ENCODE data around the gene MPST.
"Not testable (repeated sequence)": the region's sequence is repeated elsewhere in the genome, so short reads cannot be mapped to it uniquely, and the experiment has no call there.

Gene MPST

DNA sequence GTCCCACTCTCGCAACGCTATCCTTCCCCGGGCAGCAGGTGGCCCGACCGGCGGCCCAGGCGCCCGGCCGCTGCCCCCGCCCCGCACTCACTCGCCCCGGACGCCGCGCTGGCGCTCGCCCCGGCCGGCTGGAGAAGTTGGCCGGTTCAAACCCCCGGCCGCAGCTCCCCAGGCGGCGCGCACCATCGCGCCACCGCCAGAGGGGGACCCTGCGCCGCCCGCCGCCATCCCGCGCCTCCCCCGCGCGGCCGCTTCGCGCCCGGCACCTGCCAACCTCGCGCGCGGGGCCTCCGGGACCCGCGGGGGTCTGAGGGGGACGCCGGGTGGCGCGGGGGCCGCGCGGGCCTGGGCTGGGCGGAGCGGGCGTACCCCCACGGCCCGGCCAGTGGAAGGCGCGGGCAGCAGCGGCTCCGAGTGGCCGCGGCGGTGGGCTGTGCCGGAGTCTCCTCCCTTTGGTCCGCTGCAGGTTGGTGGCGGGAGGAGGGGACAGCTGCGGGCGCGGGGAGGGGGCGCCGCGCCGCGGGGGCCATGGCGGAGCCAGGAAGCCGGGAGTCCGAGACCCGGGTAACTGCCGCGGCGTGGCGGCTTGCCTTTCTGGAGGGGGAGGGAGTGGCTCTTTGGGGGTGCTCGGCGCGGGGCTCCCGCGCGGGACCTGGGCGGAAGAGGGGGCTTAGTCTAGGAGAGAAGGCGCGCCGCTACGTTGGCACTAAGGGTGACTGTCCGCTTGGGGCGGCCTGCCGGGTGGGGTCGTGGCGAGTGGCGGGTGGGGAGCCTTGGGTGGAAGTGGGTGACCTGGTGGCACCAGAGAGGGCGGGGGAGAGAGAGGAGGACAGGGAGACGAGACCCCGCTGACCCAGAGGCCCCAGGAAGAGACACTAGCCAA, at the start of gene MPST, which contains the start of gene TST:
Gene MPST, plus strand, starts transcription at position 434 of the 883 bp plus-strand sequence. Its CDS starts 95 bp downstream, at position 529.
Gene TST, minus strand, starts transcription at position 139 of the 883 bp plus-strand sequence. CDS start 715 bp downstream, outside the sequence.
- DNase-seq: peak; percentile 29

DNA sequence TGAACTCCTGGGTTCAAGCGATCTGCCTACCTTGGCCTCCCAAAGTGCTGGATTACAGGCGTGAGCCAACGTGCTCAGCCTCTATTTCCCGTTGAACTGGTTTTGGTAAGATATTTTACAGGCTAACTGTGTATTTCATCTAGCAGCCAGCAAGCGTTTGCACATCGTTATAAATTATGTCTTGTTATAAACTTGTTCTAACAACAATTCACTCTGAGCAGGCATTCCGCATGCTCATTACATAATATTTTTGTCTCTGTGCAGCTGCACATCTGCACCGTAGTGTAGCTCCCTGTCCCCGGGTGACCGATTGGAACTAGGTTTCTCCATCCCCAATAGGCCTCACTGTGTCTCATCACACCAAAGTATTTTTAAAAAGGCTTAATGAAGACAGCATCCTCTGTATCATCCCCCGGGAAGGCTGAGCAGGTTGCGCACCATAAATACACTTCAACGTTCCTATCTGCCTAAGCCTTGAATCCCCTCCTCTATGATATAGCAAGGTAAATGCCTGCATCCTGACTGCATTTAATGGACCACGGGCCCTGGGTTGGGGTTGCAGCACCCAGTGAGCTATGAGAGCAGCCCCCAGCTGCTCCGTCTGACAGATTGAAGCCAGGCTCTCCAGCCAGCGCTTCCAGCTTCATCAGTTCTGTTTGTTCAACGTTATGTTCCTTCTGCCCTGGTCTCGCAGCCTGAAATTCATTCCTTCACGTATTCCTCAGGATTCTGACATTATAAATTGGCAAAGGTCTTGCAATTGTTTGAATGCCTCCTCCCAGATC, 48.0 kb upstream of the MPST start:
- DNase-seq: no peak

DNA sequence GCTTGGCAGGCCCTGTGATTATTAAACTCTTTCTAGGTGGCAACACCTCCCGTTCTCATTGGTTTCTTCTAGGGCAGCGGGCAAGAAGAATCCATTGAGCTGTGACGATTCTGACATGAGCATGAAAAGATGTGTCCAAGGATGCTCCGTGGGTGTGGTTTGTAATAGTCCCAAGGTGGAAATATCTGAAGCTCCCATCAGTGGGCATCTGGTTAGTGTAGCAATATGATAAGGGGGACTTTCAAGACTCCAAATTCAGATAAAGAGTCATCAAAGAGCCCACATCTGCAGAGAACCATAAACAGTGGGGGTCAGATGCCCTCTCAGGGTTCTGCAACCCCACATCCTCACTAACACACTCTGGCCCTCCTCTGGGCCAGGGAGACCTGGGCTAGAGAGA, 42.9 kb upstream of the MPST start:
- no peak for DNase-seq

DNA sequence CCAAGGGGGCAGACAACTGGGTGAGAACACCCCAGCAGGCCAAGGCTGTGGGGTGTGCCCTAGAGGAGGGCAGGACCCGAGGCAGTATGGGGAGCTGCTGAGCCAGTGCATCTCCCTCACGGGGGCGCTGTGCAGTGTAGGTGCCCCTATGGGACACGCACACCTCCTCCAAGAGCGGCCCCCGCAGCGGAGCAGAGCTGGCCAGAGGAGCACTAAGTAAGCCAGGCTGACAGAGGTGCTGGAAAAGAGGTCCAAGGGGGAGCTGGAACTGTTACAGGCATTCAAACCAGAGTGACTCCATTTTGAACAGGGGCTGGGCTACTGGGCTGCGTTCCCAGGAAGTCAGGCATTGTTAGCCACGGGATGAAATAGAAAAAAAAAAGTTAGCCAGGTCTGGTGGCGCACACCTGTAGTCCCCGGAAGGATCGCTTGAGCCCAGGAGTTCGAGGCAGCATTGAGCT, 42.1 kb upstream of the MPST start:
- DNase-seq: no peak

DNA sequence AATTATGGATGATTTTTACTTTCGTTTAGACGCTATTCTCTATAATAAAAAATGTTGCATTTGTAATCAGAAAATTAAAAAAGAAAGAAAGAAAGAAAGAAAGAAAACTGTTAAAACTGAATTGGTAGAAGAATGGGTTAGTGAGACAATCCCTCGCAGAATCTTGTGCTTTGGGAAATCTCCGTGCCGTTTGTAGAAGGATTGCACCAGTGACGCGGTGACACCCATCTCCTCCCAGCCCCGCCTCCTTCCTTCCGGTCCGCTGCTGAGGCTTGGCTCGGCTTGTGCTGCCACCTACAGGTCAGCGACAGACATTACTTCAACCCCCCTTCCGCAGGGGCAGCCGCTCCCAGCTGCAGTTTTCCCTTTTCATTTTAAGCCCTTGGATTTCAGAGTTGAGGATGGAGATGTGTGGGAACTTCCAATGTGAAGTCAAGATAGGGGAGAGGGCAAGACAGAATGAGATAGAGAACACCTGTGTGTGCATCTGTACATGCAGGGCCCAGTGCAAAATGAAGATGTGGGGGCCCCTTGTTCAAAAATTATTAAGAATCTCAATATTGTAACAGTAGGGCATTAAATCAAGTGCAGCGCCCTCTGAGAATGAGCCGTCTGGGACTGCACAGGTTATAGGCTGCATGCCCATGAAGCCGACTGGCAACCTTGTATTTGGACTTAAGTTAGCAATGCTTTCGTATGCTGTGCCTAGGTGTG, 41.4 kb upstream of the MPST start:
- peak; percentile 32 for DNase-seq

DNA sequence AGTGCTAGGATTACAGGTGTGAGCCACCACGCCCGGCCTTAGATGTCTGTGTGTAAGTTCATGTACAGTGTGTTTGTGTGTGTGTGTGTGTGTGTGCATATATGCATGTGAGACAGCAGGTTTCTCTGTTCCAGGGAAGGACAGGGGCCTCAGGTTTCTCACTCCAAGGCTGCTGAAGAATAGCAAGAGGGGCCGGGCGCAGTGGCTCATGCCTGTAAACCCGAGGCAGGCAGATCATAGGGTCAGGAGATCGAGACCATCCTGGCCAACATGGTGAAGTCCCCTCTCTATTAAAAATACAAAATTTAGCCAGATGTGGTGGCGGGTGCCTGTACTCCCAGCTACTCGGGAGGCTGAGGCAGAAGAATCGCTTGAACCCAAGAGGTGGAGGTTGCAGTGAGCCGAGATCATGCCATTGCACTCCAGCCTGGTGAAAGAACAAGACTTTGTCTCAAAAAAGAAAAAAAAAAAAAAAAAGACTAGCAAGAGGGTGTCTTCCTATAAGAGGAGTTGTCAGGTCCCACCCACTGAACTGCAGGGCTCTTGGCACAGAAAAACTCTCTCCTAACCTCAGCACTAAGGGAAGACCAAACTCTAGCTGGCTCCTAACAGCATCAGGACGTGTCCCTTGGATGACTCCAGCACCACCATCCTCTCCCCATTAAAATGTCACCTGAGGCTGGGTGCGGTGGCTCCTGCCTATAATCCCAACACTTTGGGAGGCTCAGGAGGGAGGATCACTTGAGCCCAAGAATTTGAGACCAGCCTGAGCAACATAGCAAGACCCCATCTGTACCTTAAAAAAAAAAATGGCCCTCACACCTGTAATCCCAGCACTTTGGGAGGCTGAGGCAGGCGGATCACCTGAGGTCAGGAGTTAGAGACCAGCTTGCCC, 40.3 kb upstream of the MPST start:
- no peak for DNase-seq

DNA sequence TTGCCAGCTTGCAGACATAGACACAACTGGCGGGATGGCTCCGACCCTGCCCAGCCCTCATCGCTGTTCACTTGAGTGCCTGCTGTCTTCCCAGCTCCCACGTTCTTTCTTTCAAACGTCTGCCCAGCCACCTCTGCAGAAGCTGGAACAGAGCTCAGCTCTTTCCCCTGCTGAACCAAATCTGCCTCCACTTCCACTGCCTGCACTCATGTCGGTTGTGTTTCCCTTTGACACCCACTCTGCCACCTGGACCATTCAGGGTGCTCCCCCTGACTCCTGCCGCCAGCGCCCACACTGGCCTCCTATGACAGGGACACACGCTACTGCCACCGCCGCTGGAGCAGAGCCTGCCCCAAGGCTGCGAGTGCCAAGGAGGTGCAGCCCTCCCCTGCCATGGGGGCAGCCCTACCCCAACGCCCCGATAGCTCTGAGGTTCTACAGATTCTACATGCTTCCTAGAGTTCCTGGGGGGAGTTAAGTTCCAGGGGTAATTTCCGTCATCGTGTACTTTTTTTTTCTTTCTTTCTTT, 38.2 kb upstream of the MPST start:
- DNase-seq: no peak

DNA sequence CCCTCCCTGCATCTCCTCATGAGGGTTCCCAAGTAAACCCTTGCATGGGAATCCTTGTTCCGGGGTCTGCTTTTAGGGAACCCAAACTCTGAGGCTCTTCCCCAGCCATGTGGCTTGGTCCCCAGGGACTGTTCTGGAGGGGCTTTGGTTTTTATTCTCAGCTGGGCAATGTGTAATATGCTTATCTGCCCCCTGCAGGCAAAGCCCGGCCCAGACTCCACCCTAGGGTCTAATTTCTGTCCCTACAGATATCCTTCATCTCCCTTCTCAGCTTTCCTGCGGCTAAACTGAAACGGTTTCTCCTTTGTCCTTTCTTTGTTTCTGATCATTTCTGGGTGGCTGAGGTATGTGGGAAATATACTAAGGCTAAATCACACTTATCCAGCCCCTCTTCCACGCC, 37.4 kb upstream of the MPST start:
- DNase-seq: no peak

DNA sequence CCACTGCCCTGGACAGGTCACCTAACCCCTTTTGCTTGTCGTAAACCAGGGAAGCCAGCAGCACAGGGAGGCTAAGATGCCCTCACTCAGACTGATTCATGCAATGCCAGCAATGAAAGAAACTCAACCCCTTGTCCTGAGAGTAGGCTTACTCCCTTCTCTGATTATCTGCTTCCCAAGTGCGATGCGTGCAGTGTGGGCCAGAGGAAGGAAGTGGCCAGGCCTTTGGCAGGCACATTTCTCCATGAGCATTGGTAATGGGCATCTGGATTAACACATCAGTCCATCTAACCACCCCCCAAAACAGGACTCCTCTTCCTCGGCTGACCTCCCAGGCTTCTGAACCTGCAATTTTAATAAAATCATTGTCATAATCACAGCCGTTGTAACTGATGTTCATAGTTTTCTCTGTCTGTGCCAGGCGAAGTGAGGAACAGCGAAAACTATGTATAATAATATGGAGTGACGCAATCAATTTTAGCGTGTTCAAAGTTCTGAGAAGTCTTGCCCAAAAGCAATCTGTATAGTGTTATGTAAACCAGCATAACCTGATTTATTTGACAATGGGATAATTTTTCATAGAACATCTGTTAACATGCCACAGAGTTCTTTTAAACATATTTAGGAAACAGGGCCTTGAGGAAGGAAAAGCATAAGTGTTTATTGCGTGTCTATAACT, 34.2 kb upstream of the MPST start:
- no peak for DNase-seq

DNA sequence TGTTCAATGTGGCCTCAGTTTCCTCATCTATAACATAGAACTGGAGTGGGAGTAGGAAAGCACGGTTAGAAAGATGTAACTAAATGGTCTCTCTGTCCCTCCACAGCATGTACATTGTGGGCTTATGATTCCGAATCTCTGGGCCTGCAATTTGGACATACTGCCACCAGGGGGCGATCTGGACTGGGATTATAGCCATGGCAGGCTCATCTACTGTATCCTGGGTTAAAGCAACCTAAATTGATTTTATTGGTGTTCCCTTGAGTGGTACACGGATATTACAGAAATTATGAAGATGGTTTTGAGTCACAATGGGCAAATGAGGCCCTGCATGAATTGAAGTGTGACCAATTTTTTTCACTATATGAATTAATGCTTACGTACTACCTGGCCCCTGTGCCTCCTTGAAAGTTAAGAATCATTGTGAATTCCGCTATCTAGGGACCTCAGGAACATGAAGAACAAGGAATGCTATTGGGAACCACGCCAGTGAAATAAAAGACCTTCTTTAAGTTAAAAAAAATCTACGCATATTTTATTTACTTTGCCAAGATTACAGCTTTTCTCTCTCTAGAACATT, 33.2 kb upstream of the MPST start:
- DNase-seq: no peak

DNA sequence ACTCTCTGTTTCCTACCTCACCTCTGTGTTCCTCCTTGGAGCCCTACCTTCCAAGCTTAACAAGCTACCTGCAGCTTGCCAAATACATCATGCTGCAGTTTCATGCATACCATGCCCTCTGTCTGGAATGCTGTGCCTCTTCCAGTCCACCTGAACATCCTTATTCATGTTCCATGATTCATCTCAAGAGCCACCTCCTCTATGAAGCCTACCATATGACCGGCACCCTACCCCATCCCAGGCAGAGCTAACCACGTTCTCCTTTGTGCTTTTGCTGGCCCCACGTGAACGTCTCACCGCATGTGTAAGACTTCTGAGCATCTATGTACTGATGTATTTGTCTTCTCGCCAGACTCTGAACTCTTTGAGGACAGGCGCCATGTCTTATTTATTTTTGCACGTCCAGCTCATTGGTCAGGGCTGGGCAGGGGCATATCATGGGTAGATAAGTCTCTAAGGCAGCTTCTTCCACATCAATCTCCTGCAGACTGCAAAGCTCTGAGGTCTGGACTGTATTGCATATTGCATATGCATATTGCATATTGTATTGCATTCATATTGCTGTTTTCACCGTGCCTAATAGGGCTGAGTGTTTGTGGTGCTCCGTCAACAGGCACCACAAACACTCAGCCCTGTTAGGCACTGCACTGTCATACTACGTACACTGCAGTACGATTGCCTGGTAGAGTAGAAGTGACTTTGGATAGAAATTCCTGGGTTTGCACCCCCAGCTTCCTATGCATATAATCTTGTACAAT, 31.3 kb upstream of the MPST start:
- no peak for DNase-seq

DNA sequence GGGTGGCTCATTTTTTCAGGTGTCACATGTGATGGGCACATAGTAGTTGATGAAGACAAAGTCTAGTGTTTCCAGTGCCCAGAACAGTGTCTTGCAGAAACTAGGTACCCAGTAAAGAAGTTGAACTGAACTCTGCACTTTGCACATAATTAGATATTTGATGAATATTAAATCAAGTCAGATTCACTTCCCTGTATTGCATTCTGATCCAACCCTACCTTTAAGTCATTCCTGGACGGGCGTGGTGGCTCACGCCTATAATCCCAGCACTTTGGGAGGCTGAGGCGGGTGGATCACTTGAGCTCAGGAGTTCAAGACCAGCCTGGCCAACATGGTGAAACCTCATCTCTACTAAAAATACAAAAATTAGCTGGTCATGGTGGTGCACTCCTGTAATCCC, 30.5 kb upstream of the MPST start:
- DNase-seq: not testable (repeated sequence)

DNA sequence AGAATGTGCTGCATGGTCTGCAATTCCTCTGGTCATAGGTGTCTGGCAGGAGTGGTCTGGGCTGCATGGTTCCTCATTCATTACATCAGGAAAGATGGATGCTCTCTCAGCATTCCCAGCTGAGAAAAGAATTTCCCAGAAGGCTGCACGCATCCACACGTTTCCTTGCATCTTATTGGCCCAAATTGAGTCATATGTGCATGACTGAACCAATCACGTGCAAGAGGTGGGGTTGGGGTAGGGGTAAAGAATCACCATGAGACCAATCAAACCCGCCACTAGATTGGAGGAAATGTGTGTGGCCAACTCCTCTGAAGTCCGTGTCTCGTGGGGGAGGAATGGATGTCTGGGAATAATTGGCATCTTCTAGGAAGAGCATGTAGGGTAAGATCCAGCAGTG, 29.1 kb upstream of the MPST start:
- DNase-seq: no peak

DNA sequence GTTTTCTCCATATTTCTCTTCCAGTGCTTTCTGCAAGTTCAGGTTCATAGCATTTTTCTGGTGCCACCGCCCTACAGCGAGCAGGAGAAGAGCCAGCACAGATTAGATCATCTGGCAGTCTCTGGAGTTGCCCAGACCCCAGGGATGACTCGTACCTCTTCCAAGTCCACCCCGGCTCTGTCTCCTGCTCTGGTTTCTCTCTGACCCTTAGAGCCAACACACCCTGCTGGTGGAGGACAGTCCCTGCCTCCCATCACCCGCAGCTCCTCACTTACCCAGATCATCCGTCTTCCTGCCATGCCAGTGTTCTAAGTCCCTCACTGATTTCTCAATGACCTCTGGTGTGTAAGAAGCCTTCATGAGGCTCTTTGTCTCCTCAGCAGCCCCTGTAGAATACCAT, 28.3 kb upstream of the MPST start:
- no peak for DNase-seq

DNA sequence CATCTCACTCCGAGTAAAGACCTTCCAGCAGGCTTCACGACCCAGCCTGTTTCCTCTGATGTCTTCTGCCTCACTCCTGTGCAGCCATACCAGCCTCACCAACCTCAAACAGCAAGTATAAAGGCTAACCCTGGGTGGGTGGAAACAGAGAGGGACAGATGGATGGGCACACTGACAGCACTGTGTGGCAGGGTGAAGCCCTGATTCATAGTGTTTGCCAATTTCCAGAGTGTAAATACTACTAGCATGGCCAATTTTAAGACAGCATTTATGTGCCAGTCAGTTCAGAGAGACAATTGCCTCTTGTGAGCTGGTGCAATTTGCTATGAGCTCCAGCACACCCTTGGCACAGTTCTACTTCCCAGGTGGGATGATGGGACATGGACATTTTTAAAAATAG, 21.8 kb upstream of the MPST start:
- no peak for DNase-seq

DNA sequence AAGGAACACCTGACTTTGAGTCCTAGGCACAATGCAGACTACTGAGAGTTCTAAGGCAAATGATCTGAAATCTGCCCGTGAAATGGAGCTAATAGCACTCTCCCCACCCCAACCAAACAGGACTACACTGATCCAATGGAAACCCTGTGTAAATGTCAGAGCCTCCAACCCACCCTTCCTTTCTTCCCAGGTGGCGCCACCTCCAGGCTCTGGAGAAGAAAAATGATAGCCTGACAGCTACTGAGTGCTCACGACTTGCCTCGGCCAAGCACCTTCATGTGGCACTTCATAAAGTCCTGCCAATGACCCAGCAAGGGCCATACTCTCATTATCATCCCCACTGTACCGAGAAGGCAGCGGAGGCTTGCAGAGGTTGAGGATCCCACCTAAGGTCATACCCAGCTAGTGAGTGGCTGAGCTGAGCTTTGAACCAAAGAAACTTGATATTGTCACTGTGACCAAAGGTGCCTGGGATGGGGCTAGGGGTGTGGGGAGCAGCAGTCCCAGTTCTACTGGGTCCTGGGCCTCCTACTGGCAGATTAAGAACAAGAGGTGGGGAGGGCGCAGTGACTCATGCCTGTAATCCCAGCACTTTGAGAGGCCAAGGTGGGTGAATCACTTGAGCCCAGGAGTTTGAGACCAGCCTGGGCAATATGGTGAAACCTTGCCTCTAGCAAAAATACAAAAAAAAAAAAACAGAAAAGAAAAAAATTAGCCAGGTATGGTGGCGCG, 20.8 kb upstream of the MPST start:
- DNase-seq: peak; percentile 8

DNA sequence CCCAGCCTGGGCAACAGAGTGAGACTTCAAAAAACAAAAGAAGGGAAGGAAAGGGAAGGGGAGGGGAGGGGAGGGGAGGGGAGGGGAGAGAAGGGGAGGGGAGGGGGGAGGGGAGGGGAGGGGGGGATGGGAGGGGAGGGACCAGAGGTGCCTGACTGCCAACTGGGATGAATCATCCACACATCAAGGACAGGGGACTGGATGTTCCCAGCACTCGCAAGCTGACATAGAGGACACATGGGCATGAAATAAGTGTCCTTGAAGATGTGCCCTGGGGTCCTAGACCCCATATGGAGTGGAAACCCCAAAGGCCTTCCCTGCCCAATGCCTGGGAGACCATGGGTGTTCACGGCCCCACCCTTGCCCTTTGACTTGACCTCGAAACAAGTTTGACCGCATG, 20.1 kb upstream of the MPST start:
- DNase-seq: no peak

DNA sequence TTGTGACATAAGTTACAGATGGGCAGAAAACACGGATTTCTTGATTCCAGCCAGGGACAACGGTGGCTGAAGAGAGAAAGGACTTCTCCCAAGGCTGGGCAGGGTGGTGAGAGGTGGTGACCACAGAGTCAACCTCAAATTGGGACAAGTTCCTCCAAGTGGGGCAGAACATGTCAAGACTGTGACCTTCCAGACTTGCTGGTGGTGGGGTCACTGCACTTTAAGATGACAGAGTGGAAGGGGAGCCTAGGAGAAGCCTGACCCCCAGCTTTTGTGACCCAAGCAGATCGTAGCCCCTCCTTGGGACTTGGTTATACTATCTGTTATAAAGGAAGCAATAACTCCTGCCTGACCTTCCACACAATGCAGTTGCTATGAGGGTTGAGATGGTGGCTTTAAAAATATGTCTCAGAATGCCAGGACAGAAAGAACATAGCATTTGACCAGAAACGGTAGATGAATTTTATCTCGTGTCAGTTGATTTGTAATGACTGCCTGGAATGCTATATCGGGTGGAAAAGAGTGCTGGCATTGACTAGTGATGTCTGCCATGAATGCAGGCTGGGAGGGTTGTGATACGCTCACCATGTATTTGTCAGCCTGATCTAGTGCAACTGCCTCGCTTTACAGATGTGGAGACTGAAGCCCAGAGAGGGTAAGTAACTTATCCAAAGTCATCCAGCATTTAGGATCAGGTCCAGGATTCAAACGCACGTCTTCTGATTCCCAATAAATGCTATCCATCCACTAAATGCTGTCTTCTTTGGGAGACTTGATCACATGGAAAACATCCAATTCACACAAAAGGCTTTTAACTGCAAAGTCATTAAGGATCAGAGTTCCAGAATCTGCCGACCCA, 18.6 kb upstream of the MPST start:
- no peak for DNase-seq

Measured in NCI-H226 (cell line).